GM19455 (cell line): ENCODE results near the gene SYT7.

Experiments
- ATAC-seq: cut with Tn5 transposase; IDR thresholded peaks from one replicate; pipeline ENCODE4 v1.9.1; 2021; ENCODE audit not compliant: unreplicated experiment

Gene SYT7

GRCh38 chr11:61503135-61503770 lies 77.6 kb downstream of the SYT7 start:
- ATAC-seq = no peak

GRCh38 chr11:61502522-61502921 lies 78.4 kb downstream of the SYT7 start:
- ATAC-seq = no peak

GRCh38 chr11:61499816-61500491 lies 80.9 kb downstream of the SYT7 start:
- ATAC-seq = no peak

- ATAC-seq = no peak
These were observed 82.0 kb downstream of the SYT7 start for GRCh38 chr11:61498767-61499341.

- ATAC-seq = no peak
These were observed 83.0 kb downstream of the SYT7 start for GRCh38 chr11:61497876-61498275.

- no peak for ATAC-seq
These were observed 83.4 kb downstream of the SYT7 start for GRCh38 chr11:61497473-61497872.

GRCh38 chr11:61496602-61497400 lies 84.1 kb downstream of the SYT7 start:
- ATAC-seq = no peak

- ATAC-seq = no peak
These were observed 84.9 kb downstream of the SYT7 start for GRCh38 chr11:61495801-61496601.

GRCh38 chr11:61494381-61494961 lies 86.4 kb downstream of the SYT7 start:
- ATAC-seq = no peak

GRCh38 chr11:61491736-61492395 lies 89.0 kb downstream of the SYT7 start:
- ATAC-seq = no peak

- ATAC-seq = no peak
These were observed 90.8 kb downstream of the SYT7 start for GRCh38 chr11:61489833-61490721.

- no peak for ATAC-seq
These were observed 92.1 kb downstream of the SYT7 start for GRCh38 chr11:61488651-61489291.

GRCh38 chr11:61487342-61488025 lies 93.4 kb downstream of the SYT7 start:
- ATAC-seq = no peak

- no peak for ATAC-seq
These were observed 94.1 kb downstream of the SYT7 start for GRCh38 chr11:61486779-61487178.

GRCh38 chr11:61486011-61486620 lies 94.8 kb downstream of the SYT7 start:
- ATAC-seq = no peak

GRCh38 chr11:61485080-61485479 lies 95.8 kb downstream of the SYT7 start:
- ATAC-seq = no peak

GRCh38 chr11:61484541-61484940 lies 96.3 kb downstream of the SYT7 start:
- ATAC-seq = no peak
